Mucosa of stomach (tissue), 1 donor: Measurements from ENCODE around the gene FHOD3.
"Not testable (repeated sequence)": the region's sequence is repeated elsewhere in the genome, so short reads cannot be mapped to it uniquely, and the experiment has no call there.

Experiments
- H3K27me3 ChIP-seq: one replicate; pipeline ENCODE4 v1.7.0; 2013; ENCODE audit warnings: mild to moderate bottlenecking, low read length; ENCODE audit not compliant: control insufficient read depth, insufficient read depth
- H3K36me3 ChIP-seq: one replicate; pipeline ENCODE4 v1.7.0; 2013; ENCODE audit warnings: low read length; ENCODE audit not compliant: control insufficient read depth, insufficient read depth
- H3K4me1 ChIP-seq: one replicate; pipeline ENCODE4 v1.7.0; 2013; ENCODE audit warnings: mild to moderate bottlenecking, low read length; ENCODE audit not compliant: control insufficient read depth, insufficient read depth
- H3K4me3 ChIP-seq: one replicate; pipeline ENCODE4 v1.7.0; 2013; ENCODE audit warnings: low read length
- H3K9ac ChIP-seq: one replicate; pipeline ENCODE4 v1.7.0; 2013; ENCODE audit warnings: mild to moderate bottlenecking, low read length, moderate library complexity
- H3K9me3 ChIP-seq: one replicate; pipeline ENCODE4 v1.7.0; 2013; ENCODE audit warnings: mild to moderate bottlenecking, low read length, moderate library complexity; ENCODE audit not compliant: control insufficient read depth
- donor health status: Pancreatic carcinoma.

FHOD3 gene

DNA sequence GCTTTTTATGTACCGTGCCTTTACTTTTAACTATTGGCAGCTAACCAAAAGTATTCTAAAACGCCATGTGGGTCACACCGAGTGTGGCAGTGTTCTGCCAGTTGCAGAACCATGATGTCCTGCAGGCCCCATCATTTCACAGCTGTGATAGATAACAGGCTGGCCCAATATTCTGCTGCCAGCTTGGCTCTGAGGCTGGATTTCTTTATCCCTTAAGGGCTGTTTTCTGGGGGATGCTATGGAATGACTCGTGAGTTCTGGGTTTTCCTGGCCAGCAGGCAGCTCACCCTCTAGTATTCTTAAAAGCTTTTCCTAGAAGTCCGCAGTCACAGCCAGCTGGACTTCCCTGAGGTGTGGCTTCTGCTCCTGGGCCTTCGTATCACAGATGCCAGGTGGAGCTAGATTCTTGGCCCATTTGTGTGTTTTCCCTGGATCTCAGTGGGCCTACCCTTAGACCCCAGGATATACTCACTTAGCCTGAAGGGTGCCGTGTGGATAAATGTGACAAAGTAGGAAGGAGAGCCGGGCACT, 41.0 kb downstream of the FHOD3 start:
- H3K4me3 ChIP-seq: no peak overlapping the region
- H3K9me3 ChIP-seq: no peaks in the 10 kb centered on the region
- H3K4me1 ChIP-seq: no peaks in the 10 kb centered on the region
- no peaks in the 10 kb centered on the region for H3K36me3 ChIP-seq
- H3K27me3 ChIP-seq: no peaks in the 10 kb centered on the region
- H3K9ac ChIP-seq: no peak overlapping the region

DNA sequence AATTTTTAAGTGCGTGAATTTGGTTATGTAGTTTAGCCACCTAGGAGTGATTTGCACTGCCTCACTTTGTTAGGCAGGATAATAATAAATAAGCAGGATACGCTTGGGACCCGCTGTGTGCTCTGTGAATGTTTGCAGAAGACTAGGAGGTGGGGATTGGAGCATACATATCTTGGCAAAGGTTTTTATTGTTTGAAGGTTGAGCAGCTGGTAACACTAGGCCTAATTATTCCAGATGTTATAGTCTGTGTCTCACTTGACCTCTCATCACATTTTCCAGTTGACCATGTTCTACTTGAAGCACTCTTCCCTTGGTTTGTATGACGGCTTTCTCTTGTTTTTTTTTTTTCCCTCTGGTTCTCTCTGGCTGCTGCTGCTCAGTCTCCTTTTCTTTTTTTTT, 42.7 kb downstream of the FHOD3 start:
- Histone ChIP-seq H3K36me3 (no peaks in the 10 kb centered on the region), H3K9ac (no peak overlapping the region), H3K4me1 (no peaks in the 10 kb centered on the region), H3K4me3 (no peak overlapping the region), H3K9me3 (no peaks in the 10 kb centered on the region), H3K27me3 (no peaks in the 10 kb centered on the region)

DNA sequence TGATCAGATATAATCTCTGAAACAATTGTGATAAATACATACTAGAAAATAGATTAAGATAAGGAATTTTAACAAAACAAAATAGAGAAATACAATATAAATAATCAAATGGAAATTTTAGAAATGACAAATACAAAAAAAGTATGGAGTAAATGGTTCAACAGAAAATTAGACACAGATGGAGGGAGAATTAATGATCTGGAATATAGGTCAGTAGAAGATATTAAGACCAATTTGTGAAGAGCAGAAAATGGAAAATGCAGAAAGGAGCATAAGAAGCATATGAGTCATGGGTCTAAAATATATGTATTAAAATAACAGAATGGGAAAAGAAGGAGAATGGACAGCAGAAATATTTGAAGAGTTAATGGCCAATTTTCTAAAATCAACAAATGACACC, 44.4 kb downstream of the FHOD3 start:
- H3K4me1 ChIP-seq: no peaks in the 10 kb centered on the region
- H3K9me3 ChIP-seq: no peaks in the 10 kb centered on the region
- H3K4me3 ChIP-seq: no peak overlapping the region
- no peak overlapping the region for H3K9ac ChIP-seq
- H3K36me3 ChIP-seq: no peaks in the 10 kb centered on the region
- H3K27me3 ChIP-seq: no peaks in the 10 kb centered on the region

DNA sequence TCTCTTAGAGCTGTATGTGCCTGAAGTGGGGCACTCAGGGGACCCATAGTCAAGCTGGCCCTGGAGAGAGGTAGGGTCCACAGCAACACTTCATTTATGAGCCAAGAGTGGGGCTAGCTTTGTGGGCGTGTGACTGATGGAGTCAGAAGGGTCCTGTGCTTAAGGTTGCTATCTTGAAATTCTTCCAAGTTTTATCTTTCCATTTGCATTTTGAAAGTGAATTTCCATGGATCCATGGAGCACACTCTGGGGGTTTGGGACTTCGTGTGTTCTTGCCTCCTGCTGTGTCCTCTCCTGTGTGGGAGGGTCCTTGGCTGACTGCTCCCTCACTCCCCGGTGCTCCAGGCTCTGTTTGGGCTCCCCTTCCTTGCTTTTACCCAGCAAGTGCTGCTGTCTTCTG, 50.8 kb downstream of the FHOD3 start:
- H3K4me3 ChIP-seq: no peak overlapping the region
- no peaks in the 10 kb centered on the region for H3K36me3 ChIP-seq
- no peaks in the 10 kb centered on the region for H3K27me3 ChIP-seq
- no peaks in the 10 kb centered on the region for H3K4me1 ChIP-seq
- no peak overlapping the region for H3K9ac ChIP-seq
- H3K9me3 ChIP-seq: no peaks in the 10 kb centered on the region

DNA sequence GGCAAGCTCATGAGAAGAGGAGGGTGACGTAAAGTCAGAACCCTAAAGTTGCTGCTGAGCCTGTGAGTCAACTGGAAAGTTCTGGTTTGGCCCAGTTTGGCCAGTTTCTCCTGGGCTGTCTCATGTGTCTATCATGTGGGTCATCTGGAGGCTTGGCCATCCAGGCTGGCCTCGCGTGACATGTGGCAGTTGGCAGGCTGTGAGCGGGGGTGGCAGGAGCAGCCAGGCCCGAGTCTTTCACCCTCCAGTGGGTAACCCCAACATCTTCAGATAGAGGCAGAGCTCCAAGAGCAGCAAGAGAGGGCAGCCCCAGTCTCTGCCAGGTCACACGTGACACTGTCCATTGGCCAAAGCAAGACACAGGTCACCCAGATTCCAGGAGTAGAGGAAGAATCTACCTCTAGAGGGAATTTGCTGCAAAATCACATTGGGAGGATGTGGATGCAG, 51.5 kb downstream of the FHOD3 start:
- no peak overlapping the region for H3K9ac ChIP-seq
- no peaks in the 10 kb centered on the region for H3K27me3 ChIP-seq
- H3K9me3 ChIP-seq: no peaks in the 10 kb centered on the region
- H3K4me3 ChIP-seq: no peak overlapping the region
- no peaks in the 10 kb centered on the region for H3K36me3 ChIP-seq
- no peaks in the 10 kb centered on the region for H3K4me1 ChIP-seq

DNA sequence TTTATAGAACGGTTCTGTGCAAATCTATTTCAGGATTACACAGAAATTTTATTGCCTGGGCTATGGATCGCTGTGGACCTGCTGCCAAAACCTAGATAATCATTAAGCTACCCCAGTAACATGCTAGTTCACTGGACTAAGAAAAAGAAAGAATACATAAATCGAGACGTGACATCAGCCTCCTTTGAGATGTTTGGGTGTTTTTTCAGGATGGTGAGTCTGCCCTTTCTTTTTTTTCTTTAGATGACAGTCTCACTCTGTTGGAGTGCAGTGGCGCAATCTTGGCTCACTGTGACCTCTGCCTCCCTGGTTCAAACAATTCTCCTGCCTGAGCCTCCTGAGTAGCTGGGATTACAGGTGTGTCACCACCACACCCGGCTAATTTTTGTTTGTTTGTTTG, 52.0 kb downstream of the FHOD3 start:
- Histone ChIP-seq H3K9ac (no peak overlapping the region), H3K4me1 (no peaks in the 10 kb centered on the region), H3K27me3 (no peaks in the 10 kb centered on the region), H3K9me3 (no peaks in the 10 kb centered on the region), H3K36me3 (no peaks in the 10 kb centered on the region), H3K4me3 (no peak overlapping the region)

DNA sequence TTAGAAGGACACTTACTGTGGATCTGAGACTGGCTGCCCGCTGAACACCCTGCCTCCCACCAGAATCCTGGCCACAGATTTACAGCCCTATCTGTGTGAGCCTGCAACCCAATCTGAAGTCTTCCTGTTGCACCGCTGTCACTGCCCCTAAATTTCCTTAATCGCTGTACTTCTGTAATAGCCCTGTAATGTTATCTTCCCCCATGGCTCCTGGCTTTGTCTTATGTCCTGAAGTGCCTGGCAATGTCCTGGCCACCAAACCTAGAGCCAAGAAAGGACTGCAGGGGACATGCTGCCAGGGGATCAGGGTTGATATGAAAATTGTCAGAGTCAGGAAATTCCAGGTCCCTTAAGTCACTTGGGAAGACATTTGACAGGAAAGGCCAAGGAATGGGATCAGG, 52.7 kb downstream of the FHOD3 start:
- Histone ChIP-seq H3K4me3 (no peak overlapping the region), H3K27me3 (no peaks in the 10 kb centered on the region), H3K9me3 (no peaks in the 10 kb centered on the region), H3K9ac (no peak overlapping the region), H3K4me1 (no peaks in the 10 kb centered on the region), H3K36me3 (no peaks in the 10 kb centered on the region)

DNA sequence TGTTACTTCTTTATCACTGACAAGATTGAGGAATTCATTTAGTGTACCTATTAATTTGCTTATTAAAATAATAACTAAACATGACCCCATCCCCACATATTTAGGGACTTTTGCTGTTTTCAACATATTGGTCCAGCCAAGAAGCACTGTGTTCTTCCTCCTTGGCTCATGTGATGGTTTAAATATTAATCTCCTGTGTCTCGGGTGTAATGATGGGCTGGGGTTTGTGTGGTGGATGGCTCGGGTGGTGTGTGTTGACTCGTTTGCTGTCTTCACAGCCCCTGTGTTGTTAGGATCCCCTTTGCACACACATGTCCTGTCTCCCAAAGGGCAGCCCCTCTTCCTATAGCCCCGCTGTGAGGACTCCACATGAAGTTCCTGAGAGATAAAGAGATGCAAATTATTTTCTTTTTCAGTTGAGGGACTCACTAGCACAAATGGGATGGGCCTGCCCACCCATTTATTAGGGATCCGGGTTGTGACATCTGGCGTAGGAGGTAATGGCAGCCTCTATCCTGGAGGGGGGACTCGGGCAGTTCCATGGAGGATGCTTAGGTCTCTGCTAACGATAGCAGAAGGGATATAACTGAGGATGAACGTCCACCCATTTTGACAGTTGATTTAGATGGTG, 53.4 kb downstream of the FHOD3 start:
- Histone ChIP-seq H3K4me1 (no peaks in the 10 kb centered on the region), H3K27me3 (no peaks in the 10 kb centered on the region), H3K4me3 (no peak overlapping the region), H3K9ac (no peak overlapping the region), H3K9me3 (no peaks in the 10 kb centered on the region), H3K36me3 (no peaks in the 10 kb centered on the region)

DNA sequence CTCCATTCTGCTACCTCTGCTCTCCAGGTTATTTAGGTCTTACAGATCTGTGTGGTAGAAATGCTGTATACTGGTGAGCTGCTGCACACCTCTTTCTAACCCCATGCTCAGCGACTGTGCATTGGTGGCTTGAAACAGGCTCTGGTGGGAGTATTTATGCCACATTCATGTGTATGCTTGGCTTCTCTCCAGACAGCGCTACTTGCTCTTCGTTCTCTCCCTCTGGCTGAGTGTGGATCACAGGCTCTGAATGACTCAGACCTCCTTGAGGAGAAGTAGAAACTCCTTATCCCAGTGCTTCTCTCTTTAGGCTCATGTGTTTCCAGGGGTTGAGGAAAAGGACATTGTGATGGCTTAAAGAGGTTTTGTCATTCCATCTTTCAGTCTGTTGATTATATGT, 54.9 kb downstream of the FHOD3 start:
- Histone ChIP-seq H3K4me3 (no peak overlapping the region), H3K4me1 (no peaks in the 10 kb centered on the region), H3K9ac (no peak overlapping the region), H3K9me3 (no peaks in the 10 kb centered on the region), H3K36me3 (no peaks in the 10 kb centered on the region), H3K27me3 (no peaks in the 10 kb centered on the region)

DNA sequence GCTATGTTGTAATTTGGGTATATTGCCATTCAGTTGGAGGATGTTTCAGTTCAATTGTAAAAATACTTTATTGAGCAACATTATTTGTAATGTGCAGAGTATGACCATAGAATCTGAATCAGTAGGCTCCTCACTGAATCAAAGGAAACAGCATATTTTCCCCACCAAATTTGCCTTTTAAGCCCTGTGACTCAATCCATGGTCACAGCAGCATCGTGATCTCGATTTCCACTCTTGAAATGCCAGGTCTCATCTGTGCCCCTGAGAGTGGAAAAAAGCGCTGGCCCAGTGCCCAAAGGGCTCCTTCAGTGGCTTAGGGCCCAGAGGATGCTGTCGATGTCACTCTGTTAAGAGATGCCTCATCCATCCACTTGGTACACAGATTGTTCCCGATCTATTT, 57.5 kb downstream of the FHOD3 start:
- Histone ChIP-seq H3K4me1 (no peaks in the 10 kb centered on the region), H3K9ac (no peak overlapping the region), H3K36me3 (no peaks in the 10 kb centered on the region)

DNA sequence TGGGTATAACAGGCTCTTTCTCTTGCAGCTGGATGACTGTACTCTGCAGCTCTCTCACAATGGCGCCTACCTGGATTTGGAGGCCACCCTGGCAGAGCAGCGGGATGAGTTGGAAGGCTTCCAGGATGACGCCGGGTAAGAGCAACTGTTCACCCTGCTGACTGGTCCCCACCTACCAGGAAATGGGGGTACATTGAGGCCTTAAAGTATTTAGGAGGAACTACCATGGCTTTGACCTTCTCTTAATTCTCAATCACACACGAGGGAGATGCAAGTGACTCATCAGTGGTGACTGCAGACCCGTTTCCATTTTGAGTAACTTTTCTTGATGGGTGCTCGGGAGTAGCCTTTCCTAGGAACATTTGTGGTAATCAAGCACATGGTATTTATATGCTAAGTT, 58.0 kb downstream of the FHOD3 start:
- H3K27me3 ChIP-seq: no peaks in the 10 kb centered on the region
- H3K4me3 ChIP-seq: no peak overlapping the region
- H3K36me3 ChIP-seq: no peaks in the 10 kb centered on the region
- H3K4me1 ChIP-seq: no peaks in the 10 kb centered on the region
- no peaks in the 10 kb centered on the region for H3K9me3 ChIP-seq
- H3K9ac ChIP-seq: no peak overlapping the region

More for the DNA sequence above, 57.5 kb downstream of the FHOD3 start:
- H3K4me3 ChIP-seq: no peak overlapping the region
- H3K27me3 ChIP-seq: no peaks in the 10 kb centered on the region
- no peaks in the 10 kb centered on the region for H3K9me3 ChIP-seq

DNA sequence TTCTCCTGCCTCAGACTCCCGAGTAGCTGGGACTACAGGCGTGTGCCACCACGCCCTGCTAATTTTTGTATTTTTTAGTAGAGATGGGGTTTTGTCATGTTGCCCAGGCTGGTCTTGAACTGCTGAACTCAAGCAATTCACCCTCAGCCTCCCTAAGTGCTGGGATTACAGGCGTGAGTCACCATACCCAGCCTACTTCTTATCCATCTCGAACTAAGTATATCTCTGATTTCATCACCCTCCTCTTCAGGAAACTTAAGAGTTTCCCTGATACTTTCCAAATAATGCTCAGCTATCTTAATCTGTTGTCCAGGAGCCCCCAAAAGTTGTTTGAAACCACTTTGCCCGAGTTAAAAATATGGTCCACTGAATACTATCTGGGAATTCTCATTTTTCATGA, 59.2 kb downstream of the FHOD3 start:
- not testable (repeated sequence) for H3K4me3 ChIP-seq, H3K27me3 ChIP-seq, H3K9ac ChIP-seq

DNA sequence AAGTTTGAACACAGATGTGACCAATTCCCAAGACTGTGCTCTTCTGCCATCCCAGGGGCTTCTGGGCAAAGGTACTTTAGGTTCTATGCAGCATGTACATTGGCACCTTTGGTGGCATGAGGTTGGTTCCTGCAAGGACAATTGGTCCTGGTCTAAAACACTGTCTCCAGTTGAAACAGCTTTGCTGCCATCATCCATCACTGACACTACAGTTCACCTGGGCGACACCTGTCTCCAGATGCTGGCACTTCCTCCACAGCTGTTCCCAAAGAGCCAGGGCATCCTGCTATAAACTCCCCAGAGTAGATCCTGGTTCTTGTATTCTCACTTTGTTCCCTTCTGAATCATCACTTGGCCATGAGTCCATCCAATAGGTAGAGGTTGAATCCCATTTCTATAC, 60.6 kb downstream of the FHOD3 start:
- no peaks in the 10 kb centered on the region for H3K36me3 ChIP-seq
- H3K4me1 ChIP-seq: no peaks in the 10 kb centered on the region
- no peaks in the 10 kb centered on the region for H3K27me3 ChIP-seq
- no peaks in the 10 kb centered on the region for H3K9me3 ChIP-seq
- no peak overlapping the region for H3K4me3 ChIP-seq
- H3K9ac ChIP-seq: no peak overlapping the region

More for the DNA sequence above, 59.2 kb downstream of the FHOD3 start:
- not testable (repeated sequence) for H3K36me3 ChIP-seq, H3K9me3 ChIP-seq, H3K4me1 ChIP-seq
